Liver (tissue), 9 donors: Measurements from ENCODE around the gene MTX1. TPM values are rescaled to one million over a fixed set of nuclear protein-coding genes. Genes with fewer than 3 reads are reported as not detected.
"Not testable (repeated sequence)": the region's sequence is repeated elsewhere in the genome, so short reads cannot be mapped to it uniquely, and the experiment has no call there.

Source experiments
- DNase-seq: peaks from one replicate; pipeline ENCODE4 v3.0.0-alpha.2; 2017; ENCODE audit warnings: low spot score
- H3K27ac ChIP-seq, 2 donors: one replicate each; pipeline ENCODE4 v1.7.0; 2013; ENCODE audit warnings: inconsistent platforms in 2 of 2, low read length in 2 of 2, control low read depth in 1 of 2, low read depth in 1 of 2, mild to moderate bottlenecking in 1 of 2
- H3K27me3 ChIP-seq, 4 donors: one replicate each; pipeline versions ENCODE4 v1.6.1 to v1.7.0; 2013; ENCODE audit warnings: low read length in 3 of 4, inconsistent platforms in 1 of 4, mild to moderate bottlenecking in 1 of 4, moderate library complexity in 1 of 4; ENCODE audit not compliant: control insufficient read depth in 4 of 4, insufficient read depth in 4 of 4
- H3K36me3 ChIP-seq, 4 donors: one replicate each; pipeline versions ENCODE4 v1.6.1 to v1.7.0; 2013; ENCODE audit warnings: low read length in 3 of 4, mild to moderate bottlenecking in 3 of 4, low read depth in 1 of 4, moderate library complexity in 1 of 4; ENCODE audit not compliant: control insufficient read depth in 4 of 4, insufficient read depth in 3 of 4
- H3K4me1 ChIP-seq, 4 donors: one replicate each; pipeline versions ENCODE4 v1.6.1 to v1.7.0; 2013; ENCODE audit warnings: low read length in 3 of 4, mild to moderate bottlenecking in 3 of 4, moderate library complexity in 1 of 4; ENCODE audit not compliant: control insufficient read depth in 4 of 4, insufficient read depth in 4 of 4
- H3K4me3 ChIP-seq, 3 donors: one replicate each; pipeline versions ENCODE4 v1.6.1 to v1.7.0; 2013; ENCODE audit warnings: low read length in 3 of 3, control low read depth in 1 of 3, low read depth in 1 of 3, mild to moderate bottlenecking in 1 of 3
- H3K9ac ChIP-seq, 2 donors: one replicate each; pipeline ENCODE4 v1.7.0; 2013; ENCODE audit warnings: low read length in 2 of 2, mild to moderate bottlenecking in 2 of 2, moderate library complexity in 2 of 2, control low read depth in 1 of 2, low read depth in 1 of 2
- H3K9me3 ChIP-seq, 4 donors: one replicate each; pipeline versions ENCODE4 v1.6.1 to v1.7.0; 2013; ENCODE audit warnings: low read length in 3 of 4; ENCODE audit not compliant: control insufficient read depth in 4 of 4
- CTCF ChIP-seq: fragments of 150-350 bp; IDR thresholded peaks from 2 replicates; pipeline ENCODE4 v1.5.1; 2017; ENCODE audit warnings: improper control_type of control experiment, low read depth, low read length; ENCODE audit not compliant: missing input control
- EGR1 ChIP-seq, 2 donors: IDR thresholded peaks; 2 replicates each; pipeline ENCODE4 v1.6.1; 2016 to 2018; ENCODE audit warnings: antibody characterized with exemption in 2 of 2, low read depth in 2 of 2
- FOXA1 ChIP-seq: IDR thresholded peaks from 2 replicates; pipeline ENCODE4 v1.6.1; 2016; ENCODE audit warnings: antibody characterized with exemption
- FOXA2 ChIP-seq: IDR thresholded peaks from 2 replicates; pipeline ENCODE4 v1.6.1; 2016; ENCODE audit warnings: antibody characterized with exemption
- GABPA ChIP-seq, 2 donors: IDR thresholded peaks in 1 of 2; conservative IDR thresholded peaks in 1 of 2; 2 replicates each; pipeline ENCODE4 v1.6.1; 2016; ENCODE audit warnings: antibody characterized with exemption in 2 of 2, mild to moderate bottlenecking in 1 of 2, moderate library complexity in 1 of 2
- HNF4G ChIP-seq: IDR thresholded peaks from 2 replicates; pipeline ENCODE4 v1.6.1; 2016; ENCODE audit warnings: antibody characterized with exemption
- JUND ChIP-seq, 2 donors: IDR thresholded peaks; 2 replicates each; pipeline ENCODE4 v1.6.1; 2016; ENCODE audit warnings: antibody characterized with exemption in 2 of 2
- MAX ChIP-seq: IDR thresholded peaks from 2 replicates; pipeline ENCODE4 v1.6.1; 2016; ENCODE audit warnings: antibody characterized with exemption
- NR2F2 ChIP-seq: IDR thresholded peaks from 2 replicates; pipeline ENCODE4 v1.6.1; 2016; ENCODE audit warnings: antibody characterized with exemption
- RAD21 ChIP-seq, 2 donors: IDR thresholded peaks; 2 replicates each; pipeline ENCODE4 v1.6.1; 2016; ENCODE audit warnings: antibody characterized with exemption in 2 of 2, mild to moderate bottlenecking in 2 of 2
- RXRA ChIP-seq, 2 donors: IDR thresholded peaks; 2 replicates each; pipeline ENCODE4 v1.6.1; 2017 to 2018; ENCODE audit warnings: antibody characterized with exemption in 2 of 2, mild to moderate bottlenecking in 1 of 2
- SP1 ChIP-seq: IDR thresholded peaks from 2 replicates; pipeline ENCODE4 v1.6.1; 2018; ENCODE audit warnings: antibody characterized with exemption, mild to moderate bottlenecking
- TAF1 ChIP-seq: conservative IDR thresholded peaks from 2 replicates; pipeline ENCODE4 v1.6.1; 2016; ENCODE audit warnings: antibody characterized with exemption, mild to moderate bottlenecking
- YY1 ChIP-seq: IDR thresholded peaks from 2 replicates; pipeline ENCODE4 v1.6.1; 2016; ENCODE audit warnings: antibody characterized with exemption, mild to moderate bottlenecking
- ZBTB33 ChIP-seq: IDR thresholded peaks from 2 replicates; pipeline ENCODE4 v1.6.1; 2016; ENCODE audit warnings: antibody characterized with exemption
- WGBS: extraction: QIAGEN DNeasy Blood & Tissue Kit; methylation state at CpG from one replicate; pipeline ENCODE4 v1.1.7; 2013; 5-methylcytosine and 5-hydroxymethylcytosine counted together
- polyA plus RNA-seq, 2 donors: library from polyadenylated mRNA; stranded (reverse) in 1 of 2; unstranded in 1 of 2; fragments of 200-250 nt in 1 of 2; fragments of >200 nt in 1 of 2; fragmentation: Nextera tagmentation in 1 of 2; extraction: Ambion mirVana in 1 of 2; gene quantifications; one replicate each; pipeline versions ENCODE4 v1.2.1 to v1.2.3, GENCODE V29; 2013 to 2015
- total RNA-seq, 2 donors: library from RNA; depleted of rRNA; stranded (reverse); fragments of >200 nt; gene quantifications; one replicate each; pipeline ENCODE4 v1.2.3, GENCODE V29; 2014
- TF ChIP-seq, protein P1 (sequence below): IDR thresholded peaks from 2 replicates; pipeline ENCODE4 v1.6.1; 2016; ENCODE audit warnings: antibody characterized with exemption
- donor health status: healthy.
- donor health status: healthy.
- donor health status: healthy.
- donor health status: healthy.
- donor health status: healthy.

MTX1 gene
- total and polyA plus RNA-seq, 4 donors, result 19.6 to 38.4 (median 28.5) TPM

DNA sequence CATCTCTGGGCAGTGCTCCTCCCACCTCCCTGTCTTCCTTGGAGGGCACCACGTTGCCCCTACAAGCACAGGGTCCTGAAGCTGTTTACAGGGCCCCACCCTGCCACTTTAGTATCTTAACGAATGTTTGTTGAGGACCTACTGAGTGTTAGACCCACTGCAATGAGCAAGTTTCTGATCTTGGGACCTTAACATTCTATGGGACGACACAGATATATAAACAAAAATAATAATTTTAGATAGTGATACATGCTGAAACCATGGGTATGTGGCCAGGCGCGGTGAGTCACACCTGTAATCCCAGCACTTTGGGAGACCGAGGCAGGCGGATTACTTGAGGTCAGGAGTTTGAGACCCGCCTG, 36.6 kb downstream of the MTX1 start:
- DNase-seq, result no peak
- Histone ChIP-seq H3K9me3 (no peaks in the 10 kb centered on the region), H3K4me3 (peak overlapping the region; percentile 70 to 96 (median 82)), H3K27me3 (no peaks in the 10 kb centered on the region), H3K27ac (peak overlapping the region; percentile 89 to 91), H3K4me1 (peaks cover 1 to 27% (median 21%) of the 10 kb centered on the region in 4 donors), H3K36me3 (peaks cover 0 to 1% (median 0%) of the 10 kb centered on the region in 4 donors), H3K9ac (peak overlapping the region in 1 of 2 donors; percentile 36)
- TF ChIP-seq ZBTB33, result no peak
- no peak for TF ChIP-seq RAD21 (IDR thresholded peaks at IDR 0.05)
- TF ChIP-seq TAF1, result no peak
- TF ChIP-seq GABPA (IDR thresholded peaks at IDR 0.05 in 1 of 2, conservative IDR thresholded peaks at IDR 0.05 in 1 of 2), result no peak
- 70% methylated on average over 8 of the region's 8 CpGs for WGBS

GRCh38 chr1:155246796-155247195, 38.3 kb downstream of the MTX1 start:
- peaks cover 0 to 27% (median 19%) of the 10 kb centered on the region in 4 donors for H3K4me1 ChIP-seq
- H3K27me3 ChIP-seq, H3K9me3 ChIP-seq, DNase-seq, H3K27ac ChIP-seq, H3K36me3 ChIP-seq, H3K4me3 ChIP-seq, H3K9ac ChIP-seq: not testable (repeated sequence)
- WGBS, result 97% methylated on average over 3 of the region's 3 CpGs

DNA sequence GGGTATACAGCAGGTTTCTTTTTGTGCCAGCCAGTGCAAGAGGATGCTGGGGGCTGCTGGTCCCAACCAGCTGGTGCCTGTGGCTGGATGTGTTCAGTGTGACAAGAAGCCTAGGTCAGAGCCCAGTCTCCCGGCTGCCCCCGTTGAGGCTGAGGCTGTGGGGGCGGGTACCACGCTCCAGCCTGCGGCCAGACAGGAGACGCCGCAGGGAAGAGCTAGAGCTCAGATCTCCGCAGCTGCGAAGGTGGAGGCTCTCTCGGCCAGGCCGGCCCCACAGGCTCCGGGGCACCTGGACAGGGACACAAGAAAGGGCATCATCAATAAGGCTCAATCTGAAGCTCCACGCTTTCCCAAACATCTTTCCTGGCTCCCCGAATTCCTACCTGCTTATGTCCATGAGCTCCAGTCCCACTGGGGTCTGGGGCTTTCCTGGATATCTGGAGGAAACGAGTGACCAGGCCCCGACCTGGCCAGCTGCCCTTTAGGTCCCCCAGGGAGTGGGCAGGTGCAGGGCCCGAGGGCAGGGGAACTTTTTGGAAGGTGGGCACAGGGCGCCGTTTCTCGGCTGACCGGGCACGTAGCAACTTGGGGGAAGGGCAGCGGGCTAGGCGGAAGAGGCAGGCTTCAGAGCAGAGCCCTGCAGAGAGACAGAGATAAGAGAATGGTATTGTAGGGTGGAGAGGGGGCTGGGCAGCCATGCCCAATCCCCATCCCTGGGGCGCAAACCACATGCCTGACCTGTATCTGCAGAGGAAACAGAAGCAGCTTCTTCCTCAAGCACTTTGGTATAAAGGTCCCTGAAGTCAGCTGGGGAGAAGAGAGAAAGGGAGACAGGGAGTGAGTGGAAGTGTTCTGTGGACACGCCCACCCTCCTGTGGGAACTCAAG, 39.4 kb downstream of the MTX1 start:
- DNase-seq, result peak; percentile 47
- 93% methylated on average over 26 of the region's 26 CpGs for WGBS
- Histone ChIP-seq H3K36me3 (peaks cover 0 to 1% (median 0%) of the 10 kb centered on the region in 4 donors), H3K9ac (no peak overlapping the region), H3K9me3 (no peaks in the 10 kb centered on the region), H3K4me1 (peaks cover 0 to 27% (median 19%) of the 10 kb centered on the region in 4 donors), H3K27ac (no peak overlapping the region), H3K27me3 (no peaks in the 10 kb centered on the region), H3K4me3 (no peak overlapping the region)
- no peak for TF ChIP-seq SP1

- H3K4me3 ChIP-seq, result peak overlapping the region in 1 of 3 donors; percentile 3
- H3K9ac ChIP-seq, result peak overlapping the region in 1 of 2 donors; percentile 53
- H3K9me3 ChIP-seq, result no peaks in the 10 kb centered on the region
- TF ChIP-seq GABPA (IDR thresholded peaks at IDR 0.05 in 1 of 2, conservative IDR thresholded peaks at IDR 0.05 in 1 of 2), result no peak
- TF ChIP-seq RXRA (IDR thresholded peaks at IDR 0.05), result no peak
- no peak for TF ChIP-seq YY1
- no peak for TF ChIP-seq MAX
- TF ChIP-seq RAD21 (IDR thresholded peaks at IDR 0.05), result no peak
- no peak for TF ChIP-seq CTCF
- TF ChIP-seq EGR1 (IDR thresholded peaks at IDR 0.05; ENCODE audit: low read depth in 2 of 2), result no peak
- TF ChIP-seq, protein P1, sequence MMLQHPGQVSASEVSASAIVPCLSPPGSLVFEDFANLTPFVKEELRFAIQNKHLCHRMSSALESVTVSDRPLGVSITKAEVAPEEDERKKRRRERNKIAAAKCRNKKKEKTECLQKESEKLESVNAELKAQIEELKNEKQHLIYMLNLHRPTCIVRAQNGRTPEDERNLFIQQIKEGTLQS, result no peak
- no peak for TF ChIP-seq NR2F2
- no peak for TF ChIP-seq JUND (IDR thresholded peaks at IDR 0.05)
- no peak for TF ChIP-seq HNF4G
- TF ChIP-seq TAF1, result no peak
- no peak for TF ChIP-seq FOXA1
- no peak for TF ChIP-seq ZBTB33
- no peak for TF ChIP-seq FOXA2
- TF ChIP-seq SP1, result no peak
- H3K36me3 ChIP-seq, result peaks cover 0 to 1% (median 0%) of the 10 kb centered on the region in 4 donors
- no peaks in the 10 kb centered on the region for H3K27me3 ChIP-seq
- WGBS, result 33% methylated on average over 28 of the region's 28 CpGs
- H3K4me1 ChIP-seq, result peaks cover 0 to 24% (median 14%) of the 10 kb centered on the region in 4 donors
- no peak overlapping the region for H3K27ac ChIP-seq
- peak; percentile 44 for DNase-seq
These were observed 41.7 kb downstream of the MTX1 start for GRCh38 chr1:155250246-155250632.
